KBM-7 (cell line): ENCODE results near the gene CAPZB.

Experiments used
- DNase-seq: peaks from one replicate; pipeline ENCODE4 v3.0.0-alpha.2; 2015
- in situ Hi-C: fragments of 300-500 bp; cut with MboI; formaldehyde crosslinking; loops from 2 replicates; pipeline ENCODE4 v1.14.3; 2020; ENCODE audit warnings: low sequenced_read_pairs, low pct_unique_long_range_greater_than_20kb, mixed read lengths

CAPZB gene

DNA sequence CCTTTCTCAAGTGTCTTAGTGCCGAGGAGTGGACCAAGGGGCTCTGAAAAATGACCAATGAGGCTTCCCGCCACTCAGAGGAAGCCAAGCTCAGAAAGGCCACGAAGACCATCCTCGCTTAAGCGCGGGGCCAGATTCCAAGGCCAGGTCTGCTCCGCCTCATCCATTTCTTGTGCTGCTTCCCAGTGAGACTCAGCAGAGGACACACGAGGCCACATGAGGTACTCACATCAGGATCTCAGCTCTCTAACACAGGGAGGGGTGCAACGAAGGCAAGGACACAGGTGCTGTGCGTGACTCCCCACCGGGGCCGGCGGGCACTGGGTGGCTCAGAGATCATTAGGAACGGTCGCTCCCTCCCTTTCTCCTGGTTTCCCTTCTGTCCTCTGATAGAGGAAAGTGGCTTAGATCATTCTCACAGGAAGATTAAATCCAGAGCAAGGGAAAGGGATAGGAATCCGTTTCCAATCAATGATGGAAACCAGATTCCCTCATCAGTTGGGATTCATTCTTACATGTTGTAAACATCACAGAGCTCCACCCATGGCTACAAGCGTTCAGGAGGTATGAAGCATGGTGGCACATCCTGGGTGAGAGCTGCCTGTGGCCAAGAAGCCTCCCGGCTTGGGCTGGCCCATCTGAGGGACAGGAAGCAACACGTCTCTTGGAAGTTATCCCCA, 46.7 kb downstream of the CAPZB start:
- DNase-seq: no peak
- in situ Hi-C loops: no loop called here

DNA sequence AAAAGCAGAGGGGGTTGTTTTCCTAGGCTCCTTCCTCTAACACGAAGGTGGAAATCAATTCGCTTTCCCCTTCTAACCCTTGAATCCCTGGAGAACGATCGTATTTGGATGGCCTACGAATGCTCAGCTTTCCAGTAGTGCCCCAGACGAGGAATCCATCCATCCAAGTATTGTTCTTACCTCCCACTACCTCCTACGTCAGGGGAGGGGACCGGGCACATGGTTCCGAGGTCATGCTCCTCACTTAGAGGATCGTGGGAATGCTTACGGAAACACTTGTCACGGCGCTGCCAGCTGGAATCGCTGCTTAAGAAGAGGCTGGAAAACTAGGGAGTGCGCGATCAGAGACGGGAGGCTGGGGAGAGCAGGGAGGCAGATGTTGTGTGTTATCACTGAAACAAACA, 47.4 kb downstream of the CAPZB start:
- in situ Hi-C loops: no loop called here
- no peak for DNase-seq

DNA sequence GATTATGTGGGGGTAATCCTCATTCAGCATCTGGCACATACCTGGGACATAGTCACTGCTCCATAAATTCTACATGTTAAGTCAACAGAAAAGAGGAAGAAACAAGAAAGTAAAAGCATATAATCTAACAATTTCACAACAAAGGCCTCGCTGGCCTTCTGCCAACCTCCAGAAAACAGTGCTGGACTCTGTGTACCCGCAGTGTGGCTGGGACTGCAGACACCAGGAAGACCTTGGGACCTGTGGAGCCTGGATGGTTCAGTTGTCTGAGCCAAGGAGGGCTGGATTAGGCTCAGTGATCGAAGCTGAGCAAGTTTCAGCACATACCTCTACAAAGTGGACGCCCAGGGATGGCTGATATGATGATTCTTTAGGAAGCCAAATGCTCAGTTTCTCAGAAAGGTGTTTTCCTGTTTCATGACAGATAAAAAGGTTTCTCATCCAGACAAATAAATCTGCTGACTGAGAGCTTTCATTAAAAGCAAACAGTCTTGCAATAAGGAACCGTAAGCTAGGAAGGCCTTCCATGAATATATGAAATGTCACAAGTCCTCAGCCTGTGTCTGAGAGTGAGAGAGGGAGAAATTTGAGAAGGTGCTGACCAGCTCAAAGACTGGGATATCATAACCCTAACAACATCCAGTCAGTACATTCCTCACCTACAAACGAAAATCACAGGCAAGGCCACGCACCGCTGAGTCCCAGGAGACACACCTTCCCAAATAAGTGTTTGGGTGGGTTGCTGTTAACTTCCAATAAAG, 48.4 kb downstream of the CAPZB start:
- in situ Hi-C loops: no loop called here
- DNase-seq: peak; percentile 83

DNA sequence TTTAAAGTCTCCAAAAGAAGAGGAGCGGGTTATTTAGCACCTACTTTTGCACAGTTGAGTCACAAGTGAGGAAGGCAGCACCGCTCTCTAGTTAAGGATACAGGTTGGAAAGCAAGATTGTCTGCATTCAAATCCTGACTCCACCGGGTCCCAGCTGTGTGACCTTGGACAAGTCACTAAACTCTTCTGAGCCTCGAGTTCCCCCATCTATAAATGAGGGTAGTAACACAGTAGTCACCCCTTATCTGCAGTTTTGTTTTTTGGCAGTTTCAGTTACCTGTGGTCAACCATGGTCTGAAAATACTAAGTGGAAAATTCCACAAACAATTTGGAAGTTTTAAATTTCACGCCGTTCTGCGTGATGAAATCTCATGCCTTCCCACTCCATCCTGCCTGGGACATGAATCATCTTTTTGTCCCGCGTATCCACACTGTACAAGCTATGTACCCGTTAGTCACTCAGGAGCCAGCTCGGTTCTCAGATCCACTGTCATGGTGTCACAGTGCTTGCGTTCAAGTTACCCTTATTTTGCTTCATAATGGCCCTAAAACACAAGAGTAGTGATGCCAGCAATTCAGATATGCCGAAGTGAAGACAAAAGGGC, 49.4 kb downstream of the CAPZB start:
- no peak for DNase-seq
- in situ Hi-C loops: no loop called here

DNA sequence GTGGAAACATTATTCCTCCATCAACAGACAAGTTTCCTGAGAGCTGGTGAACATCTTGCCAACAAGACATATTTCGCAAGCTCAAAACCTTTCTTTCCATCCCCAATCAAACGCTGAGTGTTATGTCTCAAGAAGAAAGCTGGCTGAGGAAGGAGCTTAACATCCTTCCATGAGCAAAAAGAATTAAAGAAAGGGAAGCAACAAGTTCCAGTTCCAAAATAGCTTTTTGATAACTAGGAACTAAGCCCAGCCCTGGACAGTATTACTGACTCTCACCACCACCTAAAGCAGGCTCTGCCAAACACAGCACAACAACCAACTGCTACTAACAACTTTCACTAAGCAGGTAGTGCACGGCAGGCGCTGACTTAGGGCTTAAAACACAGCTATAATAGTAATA, 50.2 kb downstream of the CAPZB start:
- in situ Hi-C loops: no loop called here
- DNase-seq: peak; percentile 60

DNA sequence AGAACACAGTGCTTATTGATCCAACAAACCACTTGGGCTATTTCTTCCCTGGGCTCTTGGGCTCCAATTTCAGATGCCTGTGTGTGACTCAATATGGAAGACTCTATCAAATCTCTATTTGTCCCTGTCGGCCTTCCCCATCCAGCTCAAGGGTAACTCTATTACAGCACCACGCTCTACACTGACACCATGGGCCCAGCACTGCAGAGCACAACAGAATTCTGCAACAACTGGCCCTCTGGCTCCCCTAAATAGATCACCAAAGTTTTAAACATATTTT, 51.7 kb downstream of the CAPZB start:
- no peak for DNase-seq
- in situ Hi-C loops: no loop called here

DNA sequence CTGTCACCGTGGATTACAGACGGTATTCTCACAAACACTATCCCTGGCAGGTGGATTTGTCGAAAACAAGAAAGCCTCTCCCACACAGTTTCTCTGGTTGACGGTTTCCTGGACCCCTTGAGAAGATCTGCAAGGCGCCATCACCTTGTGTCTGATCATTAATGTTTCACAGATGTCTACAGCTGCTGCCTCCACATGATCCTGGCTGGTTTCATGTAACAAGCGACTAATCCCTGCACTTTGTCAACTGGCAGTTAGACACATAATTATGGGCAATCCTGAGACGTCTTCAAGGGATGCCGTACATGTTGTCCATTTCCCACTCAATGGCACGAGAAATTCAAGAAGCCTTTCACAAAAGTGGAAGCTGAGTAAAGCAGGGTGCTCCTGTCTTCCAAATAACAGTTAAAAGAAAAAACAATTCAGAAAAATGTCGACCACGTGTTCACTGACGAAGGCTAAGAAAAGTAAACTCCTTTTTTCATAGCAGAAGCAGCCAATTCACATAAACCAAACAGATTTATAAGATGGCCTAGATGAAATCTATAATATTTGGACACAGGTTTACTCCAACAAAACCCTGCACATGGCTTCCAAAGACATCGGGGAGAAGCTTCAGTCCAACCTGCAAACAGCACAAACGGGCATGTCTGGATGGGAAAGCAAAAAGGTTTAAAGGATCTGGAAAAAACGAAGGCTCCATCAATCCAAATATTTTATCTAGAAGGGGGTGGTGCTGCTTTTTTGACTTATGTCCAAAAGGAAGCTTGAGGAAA, 52.2 kb downstream of the CAPZB start:
- in situ Hi-C loops: no loop called here

DNA sequence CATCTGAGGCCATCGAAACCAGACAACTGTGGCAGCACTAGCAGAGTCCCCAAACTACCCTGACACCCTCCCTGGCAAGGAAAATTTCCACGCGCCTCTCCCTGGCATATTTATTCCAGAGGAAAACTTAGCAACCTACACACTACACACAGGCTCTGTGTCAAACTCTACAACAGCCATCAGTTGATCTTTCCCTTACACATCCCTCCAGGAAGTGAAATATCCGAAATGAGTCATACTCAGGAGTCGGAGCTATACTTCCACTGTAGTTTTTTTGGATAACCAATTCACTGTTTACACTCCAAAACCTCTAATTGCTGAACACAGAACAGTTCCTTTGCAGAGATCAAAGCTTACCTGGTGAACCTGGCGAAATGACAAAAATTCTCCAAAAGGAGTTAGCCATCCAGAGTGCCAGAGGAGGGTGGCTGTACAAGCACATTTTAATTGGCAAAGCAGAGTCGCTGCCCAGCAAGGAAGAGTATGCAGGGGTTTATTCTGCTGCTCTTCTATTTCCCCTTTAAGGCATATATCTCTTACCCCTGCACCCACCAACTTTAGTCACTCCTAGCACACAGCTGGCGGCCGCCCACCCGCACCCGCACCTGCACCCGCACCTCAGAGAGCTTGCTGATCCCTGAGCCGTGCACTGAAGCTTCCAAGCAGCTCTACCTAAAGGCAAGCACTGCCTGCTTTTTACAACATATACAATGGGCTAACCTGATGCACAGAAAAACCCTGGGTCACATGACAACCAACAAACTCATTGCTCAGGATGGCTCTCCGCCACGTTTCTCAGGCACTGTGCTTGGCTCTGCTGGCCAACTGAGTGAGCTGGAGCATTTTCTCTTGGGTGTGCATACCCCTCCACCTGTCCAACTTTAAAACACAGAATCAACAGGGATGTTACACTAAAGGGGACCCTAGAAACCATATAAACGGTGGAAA, 54.9 kb downstream of the CAPZB start:
- in situ Hi-C loops: no loop called here
- no peak for DNase-seq

More for the DNA sequence above, 52.2 kb downstream of the CAPZB start:
- no peak for DNase-seq

DNA sequence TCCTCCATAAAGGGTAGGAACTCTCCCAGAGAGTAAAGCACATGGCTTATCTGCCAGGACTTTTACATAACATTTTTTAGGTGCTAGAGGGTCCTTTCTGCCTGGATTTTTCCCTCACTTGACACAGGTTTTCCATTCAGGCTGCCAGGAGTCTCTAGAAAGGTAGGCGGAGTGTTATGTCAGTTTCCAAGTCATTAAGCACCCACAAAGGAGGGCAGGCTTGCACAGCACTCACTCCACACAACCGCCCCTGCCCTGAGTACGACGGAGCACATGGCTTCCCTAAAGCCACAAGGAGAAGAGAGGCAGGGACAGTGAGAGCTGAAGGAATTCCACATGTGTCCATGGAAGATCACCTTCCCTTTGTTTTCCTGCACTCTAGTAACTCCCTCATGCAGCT, 55.7 kb downstream of the CAPZB start:
- no peak for DNase-seq

DNA sequence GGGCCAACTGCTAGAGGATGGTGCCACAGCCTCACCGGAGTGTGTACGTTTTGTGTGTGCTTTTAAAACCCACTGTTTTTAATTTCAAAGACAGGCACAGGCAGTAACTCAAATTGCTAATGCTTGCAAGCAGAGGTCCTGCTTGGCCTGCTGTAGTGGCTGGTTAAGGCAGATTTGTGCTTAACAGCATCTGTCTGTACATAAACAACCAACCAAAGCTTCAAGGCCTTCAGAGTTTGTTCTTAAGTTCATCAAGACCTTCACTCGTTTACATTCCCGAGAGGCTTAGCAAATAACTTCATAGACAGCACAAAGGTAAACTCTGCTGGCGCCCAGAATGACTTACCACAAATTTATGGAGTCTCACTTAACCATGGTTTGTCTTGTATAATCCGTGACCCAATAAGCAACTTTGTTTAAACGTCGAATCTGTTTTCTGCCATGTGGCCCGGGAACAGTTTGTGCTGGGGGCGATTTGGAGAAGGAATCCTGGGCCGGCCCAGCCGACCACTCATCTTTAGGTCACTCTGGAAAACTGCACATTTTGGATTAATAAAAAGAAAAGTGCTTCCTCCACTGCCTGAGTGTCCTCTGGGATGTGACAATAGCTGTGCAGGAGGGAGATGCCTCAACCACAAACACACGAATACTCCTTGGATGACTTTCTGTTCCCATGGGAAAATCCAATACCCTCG, 58.1 kb downstream of the CAPZB start:
- no peak for DNase-seq
- in situ Hi-C loops: no loop called here

More for the DNA sequence above, 55.7 kb downstream of the CAPZB start:
- in situ Hi-C loops: no loop called here

DNA sequence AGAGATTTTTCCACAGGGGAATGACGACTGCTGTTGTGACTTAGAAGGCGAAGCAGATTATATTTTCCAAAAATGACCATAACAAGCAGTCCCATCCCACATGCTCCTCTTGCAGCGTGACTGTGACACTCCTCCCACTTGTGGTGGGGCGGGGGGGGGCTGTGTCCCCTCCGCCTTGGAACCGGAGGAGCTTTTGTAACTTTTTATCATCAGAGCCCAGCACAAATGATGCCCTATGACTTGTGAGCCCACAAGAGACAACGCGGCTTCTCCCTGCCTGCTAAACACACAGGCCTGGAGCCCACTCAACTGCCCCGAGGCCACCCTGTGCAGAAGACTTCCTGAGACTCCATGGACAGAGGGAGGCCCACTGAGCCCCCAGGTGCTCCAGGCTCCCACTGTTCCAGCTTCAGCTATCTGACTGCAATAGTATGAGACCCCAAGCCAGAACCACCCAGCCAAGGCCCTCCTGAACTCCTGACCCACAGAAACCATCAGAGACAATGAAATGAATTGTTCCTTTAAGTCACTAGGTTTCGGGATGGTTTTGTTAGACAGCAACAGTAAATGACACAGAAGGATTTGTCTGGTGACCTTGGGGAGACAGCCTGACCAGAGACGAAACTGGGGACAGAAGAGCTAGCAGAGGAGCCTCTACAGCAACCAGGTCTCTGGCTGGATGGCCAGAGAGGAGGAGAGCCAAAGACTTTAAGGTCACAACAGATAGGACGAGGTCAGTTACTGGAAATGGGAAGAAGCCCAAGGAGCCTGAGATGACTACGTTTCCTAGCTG, 58.8 kb downstream of the CAPZB start:
- in situ Hi-C loops: no loop called here
- DNase-seq: no peak

DNA sequence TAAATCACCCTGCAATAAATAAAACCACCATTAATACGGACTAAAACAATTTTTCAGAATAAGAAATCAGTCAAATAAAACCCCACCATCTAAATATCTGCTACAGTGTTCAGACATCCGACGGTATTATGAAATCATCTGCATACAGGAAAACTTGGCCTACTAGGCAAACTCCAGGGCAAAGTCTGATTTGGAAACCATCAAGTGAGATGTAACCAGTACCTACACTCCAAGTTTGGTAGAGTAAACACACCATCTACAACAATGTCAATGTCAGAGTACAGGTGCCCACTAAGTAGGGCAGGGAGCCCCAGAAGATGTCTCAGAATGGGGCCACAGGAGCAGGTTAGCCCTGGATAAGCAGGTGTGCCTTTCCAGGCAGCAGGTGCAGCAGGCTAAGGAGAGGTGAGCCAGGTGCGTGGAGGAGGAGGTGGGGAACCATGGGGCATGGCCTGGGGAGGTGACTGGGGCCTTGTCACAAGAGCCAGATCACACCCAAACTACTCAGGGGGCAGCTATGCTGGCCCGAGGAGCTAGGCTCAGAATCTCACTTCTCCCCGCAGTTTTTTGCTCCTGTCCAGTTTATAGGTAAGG, 59.6 kb downstream of the CAPZB start:
- in situ Hi-C loops: no loop called here
- no peak for DNase-seq

DNA sequence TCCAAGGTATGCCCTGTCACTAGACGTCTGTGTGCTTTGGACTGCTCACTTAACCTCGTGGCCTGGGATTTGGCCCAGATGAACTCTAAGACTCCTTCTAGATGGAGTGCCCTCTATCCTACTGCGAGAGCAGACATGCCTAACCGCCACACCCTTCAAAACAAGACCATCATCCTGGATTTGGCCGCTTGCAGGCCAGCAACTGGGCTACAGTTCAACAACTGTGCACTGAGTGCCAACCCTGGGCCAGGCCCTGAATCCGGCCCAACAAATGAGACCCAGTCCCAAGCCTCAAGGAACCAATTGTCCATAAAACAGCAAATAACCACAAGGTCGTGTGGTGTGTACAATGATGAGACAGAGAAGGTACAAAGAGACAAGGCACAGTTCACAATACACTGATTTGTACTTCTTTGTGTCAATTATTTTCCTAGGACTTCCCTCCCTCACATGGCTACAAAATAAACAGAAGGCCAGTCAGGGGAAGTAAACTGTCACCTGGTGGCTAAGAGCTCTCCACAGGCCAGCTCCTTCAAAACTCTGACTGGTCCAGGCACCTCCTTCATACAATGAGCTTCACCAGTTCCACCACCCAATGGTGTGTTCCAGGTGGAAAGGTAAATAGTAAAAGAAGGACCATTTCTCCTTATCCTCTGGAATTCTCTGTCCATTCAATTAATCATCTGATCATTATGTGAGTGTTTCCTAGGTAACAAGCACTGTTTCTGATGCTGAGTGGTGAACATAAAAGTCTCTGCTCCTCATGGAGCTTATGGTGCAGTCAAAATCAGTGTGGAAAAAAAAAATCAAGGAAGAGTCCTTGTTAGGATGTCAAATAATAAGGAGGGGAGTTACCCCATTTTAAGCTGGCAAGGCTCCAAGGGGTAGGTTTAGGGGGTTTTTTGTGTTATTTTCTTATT, 60.4 kb downstream of the CAPZB start:
- DNase-seq: no peak
- in situ Hi-C loops: no loop called here

DNA sequence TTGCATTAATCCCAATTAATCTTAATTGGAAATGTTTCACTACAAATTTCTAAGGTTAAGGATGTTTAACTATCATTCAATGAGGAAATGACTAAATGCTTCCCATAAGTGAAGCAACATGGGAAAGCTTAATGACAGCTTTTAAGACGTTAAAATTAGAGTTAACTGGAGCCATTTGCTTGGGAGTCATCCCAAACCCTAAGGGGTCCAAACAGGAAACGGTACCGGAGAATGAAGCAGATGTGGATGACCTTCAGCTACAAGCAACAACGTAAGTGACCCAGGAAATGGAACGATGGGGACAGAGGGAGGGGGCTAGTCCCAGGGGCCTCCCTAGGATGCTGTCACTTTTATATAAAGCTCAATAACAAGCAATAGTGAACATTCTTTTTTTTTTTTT, 62.2 kb downstream of the CAPZB start:
- in situ Hi-C loops: no loop called here
- no peak for DNase-seq

DNA sequence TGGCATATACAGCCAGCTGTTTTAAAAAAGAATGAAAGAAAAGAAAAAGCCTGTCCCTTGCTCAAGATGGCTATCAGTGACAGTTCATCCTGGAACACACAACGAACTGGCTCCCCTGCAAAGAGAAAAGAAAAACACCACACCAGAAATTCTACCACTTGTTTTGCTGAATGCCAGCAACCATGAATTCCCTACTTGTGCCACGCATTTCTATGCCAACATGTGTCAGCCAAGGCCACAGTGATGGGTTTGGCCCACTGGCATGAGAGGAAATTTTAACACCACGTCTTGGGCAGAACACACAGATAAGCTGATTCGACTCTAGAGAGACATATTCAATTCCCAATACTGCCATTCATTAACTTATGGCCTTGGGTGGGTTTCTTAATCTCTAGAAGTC, 64.0 kb downstream of the CAPZB start:
- no peak for DNase-seq
- in situ Hi-C loops: no loop called here

DNA sequence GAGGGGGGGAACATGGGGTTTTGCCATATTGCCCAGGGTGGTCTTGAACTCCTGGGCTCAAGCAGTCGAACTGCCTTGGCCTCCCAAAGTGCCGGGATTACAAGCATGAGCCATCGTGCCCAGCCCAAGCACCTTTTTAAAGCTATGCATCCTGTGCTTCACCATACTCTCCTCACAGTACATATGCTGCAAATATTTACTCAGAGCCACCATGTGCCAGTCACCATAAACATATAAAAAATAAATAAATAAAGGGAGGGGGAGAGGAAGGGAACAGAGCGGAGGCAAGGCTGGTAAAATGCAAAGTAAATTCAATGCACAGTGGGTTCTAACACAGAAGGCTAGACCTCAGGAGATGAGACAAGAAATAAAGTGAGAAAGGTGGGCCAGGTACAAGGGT, 64.7 kb downstream of the CAPZB start:
- no peak for DNase-seq
- in situ Hi-C loops: no loop called here
